GM19452 (cell line): Measurements from ENCODE around the gene FCRLB.
"Not testable (repeated sequence)": the region's sequence is repeated elsewhere in the genome, so short reads cannot be mapped to it uniquely, and the experiment has no call there.

Source experiments
- ATAC-seq: cut with Tn5 transposase; IDR thresholded peaks from one replicate; pipeline ENCODE4 v1.9.1; 2021; ENCODE audit not compliant: unreplicated experiment

FCRLB gene

DNA sequence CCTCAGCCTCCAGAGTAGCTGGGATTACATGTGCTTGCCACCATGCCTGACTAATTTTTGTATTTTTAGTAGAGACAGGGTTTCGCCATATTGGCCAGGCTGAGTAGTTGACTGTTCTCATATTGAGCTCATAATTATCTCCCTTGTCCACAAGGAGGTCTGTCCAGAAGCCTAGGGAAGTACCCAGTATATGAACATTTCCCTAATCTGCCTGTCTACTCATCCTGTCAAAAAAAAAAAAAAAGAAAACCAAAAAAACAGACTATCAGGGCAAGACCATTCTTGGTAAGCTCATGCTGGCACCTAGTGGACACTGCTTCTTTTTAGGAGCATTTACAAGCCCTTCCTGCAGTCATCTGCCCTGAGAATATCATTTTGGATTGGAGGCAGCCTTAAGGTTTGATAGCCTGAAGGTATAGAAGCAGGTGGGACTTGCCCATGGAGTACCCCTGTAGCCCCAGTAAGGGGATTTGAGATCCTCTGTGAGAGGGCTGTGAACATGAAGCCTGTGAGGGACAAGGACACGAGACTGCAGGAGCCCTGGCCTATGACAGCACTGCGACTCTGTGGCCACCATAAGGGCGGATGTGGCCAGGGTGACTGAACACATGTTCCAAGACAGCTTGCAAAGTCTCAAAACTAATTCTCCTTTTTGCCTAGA lies 17.4 kb downstream of the FCRLB start:
- ATAC-seq = peak; percentile 73

DNA sequence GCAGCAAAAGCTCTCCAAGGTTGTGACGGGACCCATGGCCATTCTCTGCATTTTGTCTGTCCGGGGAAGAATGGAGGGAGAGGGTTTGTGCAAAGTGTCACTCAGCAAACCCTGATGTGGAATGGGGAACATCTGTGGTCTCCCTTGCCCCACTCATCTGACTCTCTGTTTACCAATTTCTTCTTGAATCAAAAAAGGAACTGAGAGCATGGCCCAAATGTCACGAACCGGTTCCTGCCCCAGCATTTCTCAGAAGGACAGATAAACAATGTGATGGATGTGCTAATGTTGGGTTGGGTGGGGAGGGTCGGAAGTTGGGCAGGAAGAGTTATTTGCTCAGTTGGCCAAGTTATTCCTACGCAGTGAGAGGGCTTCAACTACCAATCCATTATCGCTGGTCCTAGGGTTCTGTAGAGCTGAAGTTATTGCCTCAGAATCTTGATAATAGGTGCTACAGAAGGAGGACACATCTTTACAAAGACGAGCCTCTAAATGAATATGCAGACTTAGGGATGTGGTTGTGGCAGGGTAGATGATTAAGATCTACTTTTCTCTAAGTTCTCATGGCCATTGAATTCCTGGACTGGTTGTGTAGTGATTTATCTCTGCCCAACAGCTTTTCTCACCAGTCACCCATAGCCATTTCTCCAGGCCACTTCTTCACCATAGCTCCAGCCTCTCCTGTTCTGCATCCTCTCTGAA lies 18.7 kb downstream of the FCRLB start:
- peak; percentile 26 for ATAC-seq

DNA sequence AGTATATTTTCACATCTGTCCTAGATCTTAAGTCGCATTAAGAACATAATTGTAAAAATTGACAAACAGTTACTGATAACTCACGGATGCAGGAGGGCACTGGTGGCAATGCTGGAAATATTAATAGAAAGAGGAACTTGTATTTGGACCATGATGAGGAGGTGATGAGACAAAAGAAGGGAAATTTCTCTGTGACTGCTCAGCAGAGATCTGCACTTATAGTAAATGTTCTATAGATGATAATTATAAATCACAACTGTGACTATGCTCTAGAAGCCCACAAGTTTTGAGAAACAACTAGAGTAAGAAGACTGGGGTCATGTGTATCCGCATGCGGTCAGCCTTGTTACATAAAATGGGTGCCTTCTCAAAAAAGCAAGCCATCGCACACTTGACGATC lies 19.6 kb downstream of the FCRLB start:
- no peak for ATAC-seq

DNA sequence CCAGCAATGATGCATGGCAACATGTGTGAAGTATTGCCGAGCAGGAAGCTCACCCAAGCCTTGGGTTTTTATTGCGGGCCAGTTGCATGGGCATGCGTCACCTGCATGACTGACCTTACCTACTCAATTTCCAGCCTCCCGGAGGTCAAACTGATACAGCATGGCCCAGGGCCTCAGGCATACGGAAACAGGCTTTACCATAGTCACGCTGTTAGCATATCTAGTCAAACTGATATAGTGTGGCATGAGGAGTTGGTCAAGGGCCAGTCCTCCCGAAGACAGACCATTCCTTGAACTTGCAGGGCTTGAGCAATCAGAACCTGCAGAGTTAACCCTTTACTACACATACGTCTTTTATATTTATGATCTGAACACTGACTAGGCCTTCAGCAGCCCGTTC lies 21.9 kb downstream of the FCRLB start:
- no peak for ATAC-seq

DNA sequence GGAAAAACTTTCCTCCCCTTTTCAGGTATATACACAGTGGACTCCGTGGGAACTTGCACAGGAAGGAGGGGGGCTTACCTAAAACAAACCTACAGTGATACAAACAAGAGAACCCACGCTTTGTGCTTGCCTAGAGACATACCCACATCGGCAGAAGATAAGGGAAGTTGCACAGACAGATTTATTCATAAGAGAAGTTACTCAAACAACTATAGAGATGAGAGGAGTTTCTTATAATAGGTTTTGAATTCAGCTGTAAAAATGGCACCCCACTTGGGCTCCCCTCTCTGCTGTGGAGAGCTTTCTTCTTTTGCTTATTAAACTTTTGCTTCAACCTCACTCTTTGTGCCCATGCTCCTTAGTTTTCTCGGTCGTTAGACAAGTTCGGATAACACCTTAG lies 26.5 kb downstream of the FCRLB start:
- ATAC-seq = no peak

DNA sequence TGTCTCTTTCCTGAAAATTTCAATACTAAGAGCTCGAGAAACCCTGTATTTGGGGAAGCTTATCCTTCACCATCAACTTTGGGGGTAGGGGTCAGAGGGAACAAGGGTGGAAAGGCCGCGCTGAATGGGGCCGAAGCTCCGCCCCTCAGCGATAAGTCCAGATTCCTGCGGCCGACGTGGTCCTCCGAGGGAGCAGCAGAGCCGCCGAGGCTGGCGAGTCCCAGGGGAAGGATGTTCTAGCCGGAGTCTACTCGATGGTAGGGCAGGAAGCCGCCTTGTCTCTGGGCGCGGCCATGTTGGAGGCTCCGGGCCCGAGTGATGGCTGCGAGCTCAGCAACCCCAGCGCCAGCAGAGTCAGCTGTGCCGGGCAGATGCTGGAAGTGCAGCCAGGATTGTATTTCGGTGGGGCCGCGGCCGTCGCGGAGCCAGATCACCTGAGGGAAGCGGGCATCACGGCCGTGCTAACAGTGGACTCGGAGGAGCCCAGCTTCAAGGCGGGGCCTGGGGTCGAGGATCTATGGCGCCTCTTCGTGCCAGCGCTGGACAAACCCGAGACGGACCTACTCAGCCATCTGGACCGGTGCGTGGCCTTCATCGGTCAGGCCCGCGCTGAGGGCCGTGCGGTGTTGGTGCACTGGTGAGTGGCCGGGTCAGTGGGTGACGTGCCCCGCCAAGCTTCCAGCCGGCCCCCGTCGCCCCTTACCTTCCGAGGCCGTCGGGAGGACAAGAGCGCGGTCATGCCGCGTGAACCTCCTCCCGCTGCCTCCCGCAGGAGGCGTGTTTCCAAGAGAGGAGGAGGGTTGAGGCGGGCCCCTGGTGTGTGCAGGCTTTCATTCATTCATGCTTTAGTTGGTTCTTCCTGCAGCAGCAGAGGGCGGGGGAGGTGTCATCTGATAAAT lies 28.4 kb downstream of the FCRLB start, which contains the start of gene DUSP12:
Gene DUSP12, plus strand, starts transcription at position 278 of the 899 bp plus-strand sequence. Its CDS starts 16 bp downstream, at position 294.
- peak; percentile 98 for ATAC-seq

DNA sequence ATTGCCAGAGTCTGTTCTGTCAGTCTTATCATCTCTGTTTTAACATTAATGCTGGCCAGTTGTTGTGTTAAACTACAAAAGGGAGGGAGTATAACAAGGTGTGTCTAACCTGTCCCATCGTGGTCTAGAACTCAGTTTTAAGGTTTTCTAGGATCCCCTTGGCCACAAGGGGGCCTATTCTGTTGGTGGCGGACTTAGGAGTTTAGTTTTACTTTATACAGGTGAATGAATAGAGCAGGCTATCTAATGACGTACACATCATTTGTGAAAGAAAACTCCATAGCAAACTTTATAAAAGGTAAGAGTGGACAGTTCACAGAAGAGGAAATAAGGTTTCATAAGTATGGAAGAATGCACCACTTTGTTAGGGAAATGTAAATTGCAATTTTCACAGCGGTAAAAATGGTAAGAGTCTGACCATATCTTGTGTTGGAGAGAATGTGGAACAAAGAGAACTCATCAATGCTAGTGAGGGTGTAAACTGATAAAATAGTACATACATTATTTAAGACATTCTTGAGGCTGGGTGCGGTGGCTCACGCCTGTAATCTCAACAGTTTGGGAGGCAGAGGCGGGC lies 42.3 kb downstream of the FCRLB start:
- ATAC-seq = no peak

DNA sequence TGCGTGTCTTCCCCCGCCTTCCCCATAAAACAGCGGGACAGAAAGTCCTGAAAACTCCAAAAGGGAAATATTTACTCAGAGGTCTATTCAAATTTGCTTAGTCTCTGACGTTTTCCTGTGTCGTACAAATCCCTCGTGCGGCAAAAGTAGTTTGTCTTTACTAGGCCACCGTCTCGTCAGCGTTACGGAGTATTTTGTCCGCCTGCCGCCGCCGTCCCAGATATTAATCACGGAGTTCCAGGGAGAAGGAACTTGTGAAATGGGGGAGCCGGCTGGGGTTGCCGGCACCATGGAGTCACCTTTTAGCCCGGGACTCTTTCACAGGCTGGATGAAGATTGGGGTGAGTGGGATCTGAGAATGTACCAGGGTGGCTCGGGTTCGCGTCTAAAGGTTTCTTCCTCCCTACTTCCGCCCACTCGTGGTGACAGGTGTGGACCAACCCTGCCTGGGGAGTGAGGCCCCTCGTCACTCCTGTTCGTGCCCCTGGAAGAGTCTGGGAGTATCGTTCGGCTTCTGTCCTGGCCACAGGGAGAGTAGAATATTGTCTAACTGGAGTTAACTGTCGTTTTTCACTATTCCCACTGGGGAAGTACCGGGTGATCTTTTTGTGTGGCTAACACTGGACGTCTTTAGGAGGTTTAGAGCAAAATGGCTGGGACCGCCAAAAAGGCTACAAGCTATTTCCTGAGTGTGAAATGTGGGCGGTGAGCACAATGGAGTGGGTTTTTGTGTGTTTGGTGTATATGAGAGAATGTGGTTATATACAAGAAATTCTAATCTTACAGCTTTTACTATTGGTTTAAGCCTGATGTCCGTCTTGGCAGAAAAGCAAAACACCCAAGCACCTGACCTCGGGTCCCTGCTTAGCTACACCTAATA lies 45.0 kb downstream of the FCRLB start, which contains the start of gene ATF6:
Gene ATF6, plus strand, starts transcription at position 219 of the 880 bp plus-strand sequence. Its CDS starts 41 bp downstream, at position 260.
- ATAC-seq = peak; percentile 66

DNA sequence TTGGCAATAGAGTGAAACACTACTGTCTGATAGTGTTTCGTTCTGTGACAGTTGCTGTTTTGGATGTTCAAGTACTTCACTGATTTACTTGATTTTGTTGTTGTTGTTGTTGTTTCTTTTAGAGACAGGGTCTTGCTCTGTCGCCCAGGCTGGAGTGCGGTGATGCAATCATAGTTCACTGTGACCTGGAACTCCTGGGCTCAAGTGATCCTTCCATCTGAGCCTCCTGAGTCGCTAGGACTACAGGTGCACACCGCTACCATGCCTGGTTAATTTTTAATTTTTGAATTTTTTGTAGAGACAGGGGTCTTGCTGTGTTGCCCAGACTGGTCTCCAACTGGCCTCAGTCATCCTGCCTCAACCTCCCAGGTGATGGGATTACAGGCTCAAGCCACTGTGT lies 47.1 kb downstream of the FCRLB start:
- no peak for ATAC-seq

DNA sequence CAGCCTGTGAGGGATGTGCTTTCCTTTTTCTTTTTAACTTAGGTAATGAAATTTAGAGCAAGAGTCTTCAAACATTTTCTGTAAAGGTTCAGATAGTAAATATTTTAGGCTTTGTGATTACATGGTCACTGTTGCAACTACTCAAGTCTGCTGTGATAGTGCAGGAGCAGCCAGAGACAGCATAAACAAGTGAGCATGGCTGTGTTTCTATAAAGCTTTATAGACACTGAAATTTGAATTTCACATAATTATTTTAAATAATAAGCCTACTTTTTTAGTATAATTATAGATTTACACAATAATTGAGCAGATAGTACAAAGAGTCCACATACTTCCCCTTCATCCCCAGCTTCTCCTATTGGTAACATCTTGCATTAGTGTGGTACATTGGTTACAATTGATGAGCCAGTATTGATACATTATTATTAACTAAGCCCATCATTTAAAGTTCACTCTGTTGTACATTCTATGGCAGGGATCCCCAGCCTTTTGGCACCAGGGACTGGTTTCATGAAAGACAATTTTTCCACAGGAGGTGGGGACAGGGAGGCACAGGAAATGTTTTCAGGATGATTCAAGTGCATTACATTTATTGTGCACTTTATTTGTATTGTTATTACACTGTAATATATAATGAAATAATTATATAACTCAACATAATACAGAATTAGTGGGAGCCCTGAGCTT lies 47.8 kb downstream of the FCRLB start:
- ATAC-seq = no peak

DNA sequence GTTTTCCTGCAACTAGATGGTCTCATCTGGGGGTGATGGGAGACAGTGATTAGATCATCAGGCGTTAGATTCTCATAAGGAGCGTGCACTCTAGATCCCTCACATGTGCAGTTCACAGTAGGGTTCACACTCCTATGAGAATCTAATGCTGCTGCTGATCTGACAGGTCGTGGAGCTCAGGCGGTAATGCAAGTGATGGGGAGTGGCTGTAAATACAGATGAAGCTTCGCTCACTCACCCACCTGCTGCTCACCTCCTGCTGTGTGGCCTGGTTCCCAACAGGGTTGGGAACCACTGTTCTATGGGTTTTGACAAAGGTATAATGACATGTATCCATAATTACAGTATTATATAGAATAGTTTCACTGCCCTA lies 48.3 kb downstream of the FCRLB start:
- not testable (repeated sequence) for ATAC-seq

DNA sequence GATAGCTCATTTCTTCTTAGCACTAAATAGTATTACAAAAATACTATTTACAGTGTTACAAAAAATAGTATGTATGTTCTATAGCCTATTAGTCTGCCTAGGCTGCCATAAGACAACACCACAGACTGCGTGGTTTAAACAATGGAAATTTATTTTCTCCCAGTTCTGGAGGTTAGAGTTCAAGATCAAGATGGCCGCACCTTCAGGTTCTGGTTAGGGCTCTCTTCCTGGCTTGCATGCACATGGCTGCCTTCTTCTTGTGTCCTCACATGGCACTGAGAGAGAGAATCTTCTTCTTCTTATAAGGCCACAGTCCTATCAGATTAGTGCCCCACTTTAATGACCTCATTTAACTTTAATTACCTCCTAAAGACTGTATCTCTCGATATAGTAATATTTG lies 48.9 kb downstream of the FCRLB start:
- ATAC-seq = no peak

DNA sequence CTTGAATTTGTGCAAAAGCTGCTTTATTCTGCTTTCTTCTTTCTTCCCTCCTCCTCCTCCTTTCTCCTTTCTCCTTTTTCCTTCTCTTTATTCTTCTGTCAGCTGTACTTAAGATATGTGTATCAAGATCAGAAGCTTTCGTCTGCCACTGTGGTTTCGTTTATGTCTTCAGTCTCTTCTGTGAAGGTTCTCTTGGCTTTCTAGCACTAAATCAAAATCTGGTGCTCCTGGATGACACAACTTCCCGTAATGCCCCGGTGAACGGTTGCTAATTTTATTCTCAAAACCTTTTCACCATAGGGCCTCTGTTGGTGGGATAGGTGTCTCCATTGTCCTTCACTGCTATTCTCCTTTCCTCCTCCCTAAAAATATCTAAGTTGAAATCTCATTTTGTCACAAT lies 49.8 kb downstream of the FCRLB start:
- no peak for ATAC-seq

DNA sequence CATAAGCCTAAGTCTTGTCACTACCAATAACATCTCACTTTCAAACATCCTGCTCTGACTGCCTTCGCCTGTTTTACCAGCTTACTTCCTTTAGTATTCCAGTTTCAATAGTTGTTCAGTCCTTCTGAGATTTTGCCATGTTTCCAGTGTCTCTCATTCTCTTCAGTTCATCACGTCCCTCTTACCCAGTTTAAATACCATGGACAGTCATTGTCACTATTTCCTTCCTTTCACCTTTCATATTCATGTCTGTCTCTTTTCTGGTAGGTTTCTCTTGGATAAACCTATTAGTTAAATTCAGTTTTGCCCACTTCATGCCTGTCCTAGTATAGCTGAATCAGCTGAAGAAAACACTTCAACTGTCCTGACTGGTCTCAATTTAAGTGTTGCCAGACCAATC lies 50.6 kb downstream of the FCRLB start:
- no peak for ATAC-seq

DNA sequence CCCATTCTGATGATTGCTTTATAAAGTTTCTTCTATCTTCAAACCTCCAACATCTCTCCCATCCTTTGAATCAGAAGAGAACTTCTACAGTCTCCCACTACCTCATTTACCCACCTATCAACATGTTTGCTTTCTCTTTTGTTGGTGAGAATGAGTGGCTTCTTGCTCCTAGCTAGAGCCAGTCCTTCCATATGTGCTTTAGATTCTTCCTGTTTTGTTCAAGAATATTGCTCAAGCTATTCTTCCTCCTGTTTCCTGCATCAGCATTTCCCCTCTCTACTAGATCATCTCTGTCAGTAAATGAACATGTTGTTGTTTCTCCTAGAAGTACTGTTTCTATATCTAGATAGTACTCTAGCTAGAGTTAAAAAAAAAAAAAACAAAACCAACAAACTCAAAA lies 51.1 kb downstream of the FCRLB start:
- ATAC-seq = no peak

DNA sequence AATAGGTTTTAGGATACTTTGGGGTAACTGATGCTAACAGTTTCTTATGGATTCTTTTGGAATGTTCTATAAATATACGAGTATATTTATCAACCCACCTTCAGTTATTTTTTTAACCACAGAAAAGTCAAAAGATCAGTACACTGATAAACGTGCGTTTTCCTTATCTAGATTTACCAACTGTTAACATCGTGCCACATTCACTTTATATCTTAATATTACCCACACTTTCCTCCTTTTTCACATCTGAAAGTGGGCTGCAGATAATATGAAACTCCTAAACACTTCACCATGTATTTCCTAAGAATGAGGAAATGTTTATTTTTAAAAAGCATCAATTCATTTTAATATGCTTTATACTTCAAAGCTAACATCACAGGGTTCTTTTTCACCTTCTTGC lies 52.4 kb downstream of the FCRLB start:
- no peak for ATAC-seq

DNA sequence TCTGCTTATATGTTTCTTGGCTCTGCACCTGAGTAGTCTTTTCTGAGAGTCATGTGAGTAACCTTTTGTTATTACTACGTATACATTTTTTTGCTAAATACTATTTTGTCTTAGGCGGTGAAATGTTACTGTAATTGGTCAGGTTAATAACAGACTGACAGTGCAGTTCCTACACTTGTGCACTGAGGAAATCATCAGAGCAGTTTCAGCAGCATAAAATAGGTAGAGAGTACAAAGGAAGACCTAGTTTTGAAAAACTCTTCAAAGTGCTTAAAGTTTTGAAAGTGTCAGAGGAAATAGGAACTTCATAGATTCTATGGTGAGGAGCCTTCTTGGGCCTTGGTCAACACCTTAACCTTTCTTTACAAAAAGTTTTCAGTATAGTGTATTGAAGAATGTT lies 55.9 kb downstream of the FCRLB start:
- no peak for ATAC-seq
